B cell (primary cell): ENCODE results near the gene CETP. TPM values are rescaled to one million over a fixed set of nuclear protein-coding genes. Genes with fewer than 3 reads are reported as not detected.

ENCODE experiments used
- ATAC-seq: fragments of 200-7000 bp; cut with Tn5 transposase; one replicate; pipeline ENCODE4 v1.10.0; 2021; ENCODE audit warnings: low read depth, mild to moderate bottlenecking, moderate number of reproducible peaks, moderate library complexity
- CTCF ChIA-PET: fragments of 350-600 bp; sonication (Branson Sonifier 250); formaldehyde crosslinking; loops from one replicate; lab custom pipeline; 2021; ENCODE audit warnings: antibody characterized with exemption, inconsistent platforms; lab: Charles Lee
- POLR2A ChIA-PET: fragments of 350-600 bp; sonication (Branson Sonifier 250); formaldehyde crosslinking; loops from one replicate; lab custom pipeline; 2021; ENCODE audit warnings: antibody characterized with exemption; lab: Charles Lee
- DNase-seq: peaks from one replicate; pipeline ENCODE4 v3.0.0; 2013
- H2AFZ ChIP-seq: 2 replicates; pipeline ENCODE4 v1.6.1; 2012; ENCODE audit warnings: mild to moderate bottlenecking, low read depth, low read length; ENCODE audit not compliant: insufficient read depth, poor library complexity, severe bottlenecking
- H3K27ac ChIP-seq, 2 donors: 1 replicate in 1 of 2; 2 replicates in 1 of 2; pipeline ENCODE4 v1.5.1; 2012 to 2013; ENCODE audit warnings: low read length in 2 of 2, mild to moderate bottlenecking in 2 of 2, moderate library complexity in 1 of 2
- H3K27me3 ChIP-seq, 4 experiments: fragments of 200-600 bp in 1 of 4; sonication (generic) in 1 of 4; replicated peaks in 1 of 4; 1 replicate in 2 of 4; 2 replicates in 2 of 4; pipeline versions ENCODE4 v1.6.1 to v1.7.0; 2013 to 2016; ENCODE audit warnings: low read length in 3 of 4, mild to moderate bottlenecking in 2 of 4, mixed read lengths in 1 of 4, moderate library complexity in 1 of 4; ENCODE audit not compliant: insufficient read depth in 4 of 4, control insufficient read depth in 3 of 4; ENCODE audit errors: control extremely low read depth in 1 of 4
- H3K36me3 ChIP-seq, 2 experiments: replicated peaks in 1 of 2; 1 replicate in 1 of 2; 2 replicates in 1 of 2; pipeline versions ENCODE4 v1.6.1 to v1.7.1; 2013; ENCODE audit warnings: low read length in 1 of 2; ENCODE audit not compliant: insufficient read depth in 2 of 2, control insufficient read depth in 1 of 2; ENCODE audit errors: control extremely low read depth in 1 of 2, extremely low read depth in 1 of 2
- H3K4me1 ChIP-seq, 2 donors: fragments of 200-600 bp in 1 of 2; sonication (generic) in 1 of 2; 1 replicate in 1 of 2; 2 replicates in 1 of 2; pipeline versions ENCODE4 v1.5.1 to v1.6.1; 2013 to 2017; ENCODE audit warnings: low read length in 2 of 2; ENCODE audit not compliant: control insufficient read depth in 2 of 2, insufficient read depth in 2 of 2
- H3K4me2 ChIP-seq: replicated peaks from 2 replicates; pipeline ENCODE3; 2012; ENCODE audit warnings: mild to moderate bottlenecking, low read depth, low read length; ENCODE audit not compliant: poor library complexity, severe bottlenecking
- H3K4me3 ChIP-seq, 5 experiments: fragments of 200-600 bp in 1 of 5; sonication (generic) in 1 of 5; 1 replicate in 3 of 5; 2 replicates in 2 of 5; pipeline versions ENCODE4 v1.5.1 to v1.7.0; 2011 to 2016; ENCODE audit warnings: low read length in 4 of 5, mild to moderate bottlenecking in 4 of 5, low read depth in 2 of 5, control low read depth in 1 of 5, moderate library complexity in 1 of 5; ENCODE audit not compliant: insufficient read depth in 1 of 5; ENCODE audit errors: control extremely low read depth in 1 of 5, extremely low read depth in 1 of 5
- H3K79me2 ChIP-seq: fragments of 200-600 bp; sonication (generic); one replicate; pipeline ENCODE4 v1.6.0; 2016; ENCODE audit warnings: low read length; ENCODE audit not compliant: control insufficient read depth, insufficient read depth
- H3K9ac ChIP-seq: fragments of 200-600 bp; sonication (generic); 2 replicates; pipeline ENCODE4 v1.6.1; 2017; ENCODE audit warnings: mild to moderate bottlenecking, low read length, moderate library complexity
- H3K9me3 ChIP-seq, 3 donors: one replicate each; pipeline versions ENCODE4 v1.6.1 to v1.7.1; 2013; ENCODE audit warnings: low read length in 2 of 3; ENCODE audit not compliant: control insufficient read depth in 2 of 3, insufficient read depth in 1 of 3; ENCODE audit errors: control extremely low read depth in 1 of 3
- H4K20me1 ChIP-seq: 2 replicates; pipeline ENCODE4 v1.6.0; 2012; ENCODE audit warnings: mild to moderate bottlenecking, low read length; ENCODE audit not compliant: insufficient read depth, control insufficient read depth, poor library complexity, severe bottlenecking
- H3K27ac Mint-ChIP-seq: one replicate; pipeline ENCODE4 v1.8.0; 2021; ENCODE audit warnings: mixed read lengths
- H3K27me3 Mint-ChIP-seq: one replicate; pipeline ENCODE4 v1.8.0; 2021; ENCODE audit warnings: mixed read lengths
- H3K4me1 Mint-ChIP-seq: one replicate; pipeline ENCODE4 v1.8.0; 2021; ENCODE audit warnings: mixed read lengths
- H3K4me3 Mint-ChIP-seq: one replicate; pipeline ENCODE4 v1.8.0; 2021; ENCODE audit warnings: mixed read lengths
- H3K9me3 Mint-ChIP-seq: one replicate; pipeline ENCODE4 v1.8.0; 2022; ENCODE audit warnings: mixed read lengths; ENCODE audit not compliant: insufficient read depth
- CTCF ChIP-seq: fragments of 200-600 bp; IDR thresholded peaks from one replicate; pipeline ENCODE4 v1.8.0; 2022; ENCODE audit warnings: antibody characterized with exemption, mild to moderate bottlenecking
- EZH2 ChIP-seq: IDR thresholded peaks from 2 replicates; pipeline ENCODE4 v1.6.1; 2012; ENCODE audit warnings: borderline replicate concordance, low read depth, mild to moderate bottlenecking, moderate library complexity, low read length; ENCODE audit not compliant: insufficient read depth, poor library complexity, severe bottlenecking
- WGBS: methylation state at CpG from one replicate; pipeline ENCODE4 v1.1.5; 2013; ENCODE audit warnings: missing lambda C conversion rate; ENCODE audit not compliant: insufficient coverage; 5-methylcytosine and 5-hydroxymethylcytosine counted together
- intact Hi-C: fragments of 100-400 bp; cut with micrococcal nuclease; formaldehyde crosslinking; loops from one replicate; pipeline ENCODE4 v1.10.0; 2022
- polyA plus RNA-seq: library from polyadenylated mRNA; depleted of rRNA; stranded (reverse); fragments of >200 nt; gene quantifications from 2 replicates; pipeline ENCODE4 v1.2.3, GENCODE V29; 2012
- total RNA-seq, 2 donors: library from RNA; stranded (reverse); fragments of 120-200 nt in 1 of 2; gene quantifications; 1 replicate in 1 of 2; 2 replicates in 1 of 2; pipeline versions ENCODE4 v1.2.3 to v1.2.4, GENCODE V29; 2013 to 2022

Gene CETP
- total and polyA plus RNA-seq, 2 donors (not counting 1 experiment from before 2014, with no cell fraction given), result 0.18 to 1.3 TPM

- no peak for TF ChIP-seq EZH2
- no peak for TF ChIP-seq CTCF
- Histone ChIP-seq H3K4me1 (peaks cover 59 to 94% of the 10 kb centered on the region in 2 donors), H3K4me3 (no peak overlapping the region), H3K27ac (peak overlapping the region in 1 of 2 donors; percentile 25), H3K36me3 (no peaks in the 10 kb centered on the region), H2AFZ (no peak overlapping the region), H3K27me3 (no peaks in the 10 kb centered on the region), H3K79me2 (peaks cover 4% of the 10 kb centered on the region), H3K4me2 (no peak overlapping the region), H4K20me1 (no peaks in the 10 kb centered on the region), H3K9me3 (no peaks in the 10 kb centered on the region), H3K9ac (no peak overlapping the region)
- WGBS, result 64% methylated on average over 5 of the region's 9 CpGs
- Mint-ChIP-seq H3K4me3 (peak overlapping the region; percentile 48), H3K27me3 (no peaks in the 10 kb centered on the region), H3K27ac (peak overlapping the region; percentile 78), H3K9me3 (no peaks in the 10 kb centered on the region), H3K4me1 (peaks cover 80% of the 10 kb centered on the region)
- intact Hi-C loops, result no loop called here
- CTCF ChIA-PET, result interaction anchor here (0.7 to 10.3 kb wide), 10 partner anchors 12 to 544 kb away, joined by 3 to 124 read pairs (median 5); no protein-coding TSS in a partner anchor
- POLR2A ChIA-PET, result interaction anchor here (1.4 to 1.5 kb wide), 2 partner anchors 59 to 63 kb away, joined by 3 to 4 read pairs; no protein-coding TSS in a partner anchor
- no peak for ATAC-seq
- DNase-seq, result no peak
Measured at GRCh38 chr16:56983211-56983751, 21.5 kb downstream of the CETP start.

DNA sequence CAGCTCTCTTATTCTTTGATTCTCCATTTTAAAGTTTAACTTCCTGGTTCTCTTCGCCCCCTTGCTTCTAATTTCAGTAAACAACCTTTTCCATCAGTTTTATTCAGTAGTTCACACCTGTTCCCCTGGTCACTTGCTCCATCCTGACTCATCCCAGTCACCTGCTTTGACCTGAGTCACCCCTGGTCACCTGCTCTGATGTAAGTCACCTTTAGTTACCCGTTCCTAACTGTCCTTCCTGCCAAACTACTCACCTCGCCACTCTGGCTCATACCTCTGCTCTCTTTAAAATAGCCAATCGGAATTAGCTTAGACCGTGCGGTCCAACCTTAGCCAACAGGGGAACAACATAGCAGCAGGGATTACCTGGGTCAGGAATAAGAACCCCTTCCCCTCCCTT lies 22.9 kb downstream of the CETP start:
- peaks cover 62 to 90% of the 10 kb centered on the region in 2 donors for H3K4me1 ChIP-seq
- peaks cover 16% of the 10 kb centered on the region for H3K79me2 ChIP-seq
- ATAC-seq (no peak), DNase-seq (no peak)
- Mint-ChIP-seq H3K4me1 (peaks cover 88% of the 10 kb centered on the region), H3K27ac (peak overlapping the region; percentile 92), H3K4me3 (peak overlapping the region; percentile 54), H3K27me3 (no peaks in the 10 kb centered on the region), H3K9me3 (no peaks in the 10 kb centered on the region)
- TF ChIP-seq EZH2 (no peak), CTCF (no peak)
- no peaks in the 10 kb centered on the region for H4K20me1 ChIP-seq
- peak overlapping the region; percentile 34 for H2AFZ ChIP-seq
- H3K36me3 ChIP-seq, result no peaks in the 10 kb centered on the region
- ChIA-PET POLR2A (interaction anchor here (1.5 kb wide), 1 partner anchor 57 kb away, joined by 4 read pairs; no protein-coding TSS in a partner anchor), CTCF (interaction anchor here (0.8 to 10.3 kb wide), 8 partner anchors 13 to 118 kb away, joined by 3 to 124 read pairs (median 4); partner anchors contain the start of gene CETP)
- WGBS, result 77% methylated on average over 6 of the region's 6 CpGs
- no peaks in the 10 kb centered on the region for H3K27me3 ChIP-seq
- H3K9me3 ChIP-seq, result no peaks in the 10 kb centered on the region
- intact Hi-C loops, result no loop called here
- peak overlapping the region in 1 of 2 donors; percentile 70 for H3K27ac ChIP-seq
- H3K4me3 ChIP-seq, result no peak overlapping the region
- no peak overlapping the region for H3K4me2 ChIP-seq
- H3K9ac ChIP-seq, result no peak overlapping the region
